PC-3 (cell line): Measurements from ENCODE around the gene WDR36. TPM values are rescaled to one million over a fixed set of nuclear protein-coding genes. Genes with fewer than 3 reads are reported as not detected.
A peak's percentile ranks its signal among the peaks of the same experiment; 100 is the strongest.

Experiments used
- ATAC-seq: fragments of 200-7000 bp; cut with Tn5 transposase; 2 replicates; pipeline ENCODE4 v1.9.1; 2020; ENCODE audit warnings: mild to moderate bottlenecking, moderate library complexity
- BruUV-seq: library from RNA; stranded (reverse); fragments of 400-500 nt; replicated peaks from 2 replicates; lab custom pipeline; 2021; lab: Mats Ljungman, UMichigan
- CTCF ChIA-PET: fragments of 300-600 bp; sonication (Branson Sonifier 250); formaldehyde crosslinking; loops from one replicate; lab custom pipeline; 2022; ENCODE audit warnings: antibody characterized with exemption; lab: Charles Lee
- POLR2A ChIA-PET: fragments of 300-600 bp; sonication (Branson Sonifier 250); formaldehyde crosslinking; loops from one replicate; lab custom pipeline; 2022; ENCODE audit warnings: antibody characterized with exemption; ENCODE audit not compliant: unreplicated experiment; lab: Charles Lee
- DNase-seq: peaks from one replicate; pipeline ENCODE4 v3.0.0-alpha.2; 2015
- H2AFZ ChIP-seq: fragments of 300-600 bp; sonication (generic); 2 replicates; pipeline ENCODE4 v1.6.0; 2016; ENCODE audit warnings: antibody characterized with exemption, low read length
- H3F3A ChIP-seq: fragments of 300-600 bp; sonication (generic); one replicate; pipeline ENCODE4 v1.6.0; 2017; ENCODE audit warnings: antibody characterized with exemption, low read length, control low read depth, mild to moderate bottlenecking; ENCODE audit not compliant: unreplicated experiment
- H3K27ac ChIP-seq: fragments of 300-600 bp; sonication (generic); 2 replicates; pipeline ENCODE4 v1.5.1; 2016; ENCODE audit warnings: mild to moderate bottlenecking, low read length
- H3K27me3 ChIP-seq: fragments of 300-600 bp; sonication (generic); 2 replicates; pipeline ENCODE4 v1.6.1; 2016; ENCODE audit warnings: low read length, mixed read lengths
- H3K36me3 ChIP-seq: fragments of 300-600 bp; sonication (generic); 2 replicates; pipeline ENCODE4 v1.6.1; 2016; ENCODE audit warnings: low read depth, mixed run types, low read length, mixed read lengths
- H3K4me1 ChIP-seq: fragments of 300-600 bp; sonication (generic); 2 replicates; pipeline ENCODE4 v1.5.1; 2016; ENCODE audit warnings: low read length; ENCODE audit not compliant: insufficient read depth
- H3K4me2 ChIP-seq: fragments of 300-600 bp; sonication (generic); 2 replicates; pipeline ENCODE4 v1.6.0; 2016; ENCODE audit warnings: low read length
- H3K4me3 ChIP-seq: fragments of 300-600 bp; sonication (generic); 2 replicates; pipeline ENCODE4 v1.5.1; 2016; ENCODE audit warnings: mild to moderate bottlenecking, low read length, mixed read lengths
- H3K79me2 ChIP-seq: fragments of 300-600 bp; sonication (generic); 2 replicates; pipeline ENCODE4 v1.6.1; 2017; ENCODE audit warnings: low read length, mixed read lengths
- H3K9ac ChIP-seq: fragments of 300-600 bp; sonication (generic); 2 replicates; pipeline ENCODE4 v1.6.0; 2016; ENCODE audit warnings: mild to moderate bottlenecking, low read length
- H3K9me2 ChIP-seq: fragments of 300-600 bp; sonication (generic); replicated peaks from 2 replicates; pipeline ENCODE4 v1.6.1; 2016; ENCODE audit warnings: mixed run types, low read length, mixed read lengths
- H3K9me3 ChIP-seq: fragments of 300-600 bp; sonication (generic); 2 replicates; pipeline ENCODE4 v1.6.1; 2016; ENCODE audit warnings: low read length, mixed read lengths
- H4K20me1 ChIP-seq: fragments of 300-600 bp; sonication (generic); 2 replicates; pipeline ENCODE4 v1.6.1; 2016; ENCODE audit warnings: low read length, mixed read lengths
- EZH2 ChIP-seq: fragments of 300-600 bp; sonication (generic); IDR thresholded peaks from one replicate; pipeline ENCODE4 v1.6.1; 2017; ENCODE audit warnings: antibody characterized with exemption, mild to moderate bottlenecking, low read length; ENCODE audit not compliant: unreplicated experiment
- EZH2phosphoT487 ChIP-seq: fragments of 300-600 bp; sonication (generic); IDR thresholded peaks from 2 replicates; pipeline ENCODE4 v1.6.1; 2018; ENCODE audit warnings: mild to moderate bottlenecking, antibody characterized with exemption, low read length, borderline replicate concordance
- intact Hi-C: fragments of 100-400 bp; cut with micrococcal nuclease; formaldehyde crosslinking; loops from 2 replicates; pipeline ENCODE4 v1.9.0; 2023
- total RNA-seq: library from RNA; depleted of rRNA; stranded (reverse); fragments of >200 nt; gene quantifications from 2 replicates; pipeline ENCODE4 v1.2.3, GENCODE V29; 2014
- TF ChIP-seq, protein P1 (sequence below): fragments of 300-600 bp; sonication (generic); conservative IDR thresholded peaks from 2 replicates; pipeline ENCODE4 v1.5.1; 2017; ENCODE audit warnings: antibody characterized with exemption, low read depth, mild to moderate bottlenecking, low read length

The WDR36 gene
- total RNA-seq, 1 experiment from 2014 or later = 38.2 TPM

DNA sequence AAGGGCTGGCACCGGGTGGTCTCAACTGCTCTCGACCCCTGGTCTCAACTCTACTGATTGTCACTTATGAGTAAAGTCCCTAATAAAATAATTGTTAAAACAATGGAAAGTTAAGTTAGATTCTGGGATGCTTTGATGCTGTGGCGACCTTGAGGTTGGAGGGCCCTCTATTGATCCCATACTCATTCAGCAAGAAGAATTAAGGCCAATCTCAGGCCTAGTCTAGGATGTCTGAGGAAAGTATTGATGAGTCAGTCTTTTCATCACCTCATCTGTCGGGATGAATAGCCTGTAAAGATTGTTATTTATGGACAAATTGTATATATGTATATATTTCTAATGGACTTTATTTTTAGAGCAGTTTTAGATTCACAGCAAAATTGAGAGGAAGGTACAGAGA, 50.8 kb downstream of the WDR36 start:
- H3K27me3 ChIP-seq = peaks cover 16% of the 10 kb centered on the region; the same call in 1 of the 2 replicates
- H2AFZ ChIP-seq = no peak overlapping the region
- ChIA-PET CTCF (no interaction called here), POLR2A (no interaction called here)
- no peaks in the 10 kb centered on the region for H3F3A ChIP-seq
- no peaks in the 10 kb centered on the region for H3K4me1 ChIP-seq
- H3K4me3 ChIP-seq = no peak overlapping the region
- peak; percentile 32 for DNase-seq
- TF ChIP-seq EZH2 = no peak
- TF ChIP-seq, protein P1, sequence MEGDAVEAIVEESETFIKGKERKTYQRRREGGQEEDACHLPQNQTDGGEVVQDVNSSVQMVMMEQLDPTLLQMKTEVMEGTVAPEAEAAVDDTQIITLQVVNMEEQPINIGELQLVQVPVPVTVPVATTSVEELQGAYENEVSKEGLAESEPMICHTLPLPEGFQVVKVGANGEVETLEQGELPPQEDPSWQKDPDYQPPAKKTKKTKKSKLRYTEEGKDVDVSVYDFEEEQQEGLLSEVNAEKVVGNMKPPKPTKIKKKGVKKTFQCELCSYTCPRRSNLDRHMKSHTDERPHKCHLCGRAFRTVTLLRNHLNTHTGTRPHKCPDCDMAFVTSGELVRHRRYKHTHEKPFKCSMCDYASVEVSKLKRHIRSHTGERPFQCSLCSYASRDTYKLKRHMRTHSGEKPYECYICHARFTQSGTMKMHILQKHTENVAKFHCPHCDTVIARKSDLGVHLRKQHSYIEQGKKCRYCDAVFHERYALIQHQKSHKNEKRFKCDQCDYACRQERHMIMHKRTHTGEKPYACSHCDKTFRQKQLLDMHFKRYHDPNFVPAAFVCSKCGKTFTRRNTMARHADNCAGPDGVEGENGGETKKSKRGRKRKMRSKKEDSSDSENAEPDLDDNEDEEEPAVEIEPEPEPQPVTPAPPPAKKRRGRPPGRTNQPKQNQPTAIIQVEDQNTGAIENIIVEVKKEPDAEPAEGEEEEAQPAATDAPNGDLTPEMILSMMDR = peak; percentile 27; the same call in 1 of the 2 replicates
- TF ChIP-seq EZH2phosphoT487 = no peak
- ATAC-seq = peak; percentile 59
- H3K9me3 ChIP-seq = no peaks in the 10 kb centered on the region
- no peaks in the 10 kb centered on the region for H3K36me3 ChIP-seq
- no peak overlapping the region for H3K27ac ChIP-seq
- H3K4me2 ChIP-seq = no peak overlapping the region
- no peaks in the 10 kb centered on the region for H3K79me2 ChIP-seq
- no peaks in the 10 kb centered on the region for H4K20me1 ChIP-seq
- H3K9me2 ChIP-seq = no peaks in the 10 kb centered on the region
- no TSS peak for BruUV-seq
- no peak overlapping the region for H3K9ac ChIP-seq
- intact Hi-C loops = loop anchor here (1.0 kb wide), 1 partner anchor 386 kb away; no protein-coding TSS in a partner anchor

DNA sequence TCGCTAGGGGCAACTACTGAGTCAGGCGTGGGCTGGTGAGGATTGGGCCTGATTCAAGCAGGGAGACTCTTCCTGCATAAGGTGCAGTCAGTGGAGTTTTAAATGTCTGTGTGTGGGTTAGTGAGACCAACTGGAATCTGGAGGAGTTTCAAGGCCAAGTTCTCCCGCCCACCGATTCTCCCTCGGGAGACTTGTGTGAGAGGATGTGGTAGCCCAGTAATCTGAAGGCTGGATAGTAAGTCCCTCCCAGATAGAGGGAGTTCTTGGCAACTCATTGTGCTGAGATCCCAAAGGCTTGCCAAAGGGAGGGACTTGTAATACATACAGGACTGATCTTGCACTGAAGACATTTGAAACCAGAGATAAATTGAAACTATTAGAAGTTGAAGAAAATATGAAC, 51.8 kb downstream of the WDR36 start:
- H3K9me3 ChIP-seq = no peaks in the 10 kb centered on the region
- TF ChIP-seq EZH2 (no peak), EZH2phosphoT487 (no peak)
- TF ChIP-seq, protein P1 = no peak
- H3K79me2 ChIP-seq = no peaks in the 10 kb centered on the region
- H3K27me3 ChIP-seq = peaks cover 21% of the 10 kb centered on the region; the same call in 1 of the 2 replicates
- H2AFZ ChIP-seq = no peak overlapping the region
- no peaks in the 10 kb centered on the region for H3K4me1 ChIP-seq
- H3K36me3 ChIP-seq = no peaks in the 10 kb centered on the region
- intact Hi-C loops = loop anchor here (1.0 kb wide), 1 partner anchor 387 kb away; no protein-coding TSS in a partner anchor
- ChIA-PET CTCF (no interaction called here), POLR2A (no interaction called here)
- ATAC-seq = peak; percentile 61; the same call in 1 of the 2 replicates
- no peak overlapping the region for H3K4me3 ChIP-seq
- H3K27ac ChIP-seq = no peak overlapping the region
- BruUV-seq = no TSS peak
- no peaks in the 10 kb centered on the region for H3F3A ChIP-seq
- H3K9ac ChIP-seq = no peak overlapping the region
- H3K4me2 ChIP-seq = no peak overlapping the region
- DNase-seq = peak; percentile 43
- no peaks in the 10 kb centered on the region for H4K20me1 ChIP-seq
- no peaks in the 10 kb centered on the region for H3K9me2 ChIP-seq

DNA sequence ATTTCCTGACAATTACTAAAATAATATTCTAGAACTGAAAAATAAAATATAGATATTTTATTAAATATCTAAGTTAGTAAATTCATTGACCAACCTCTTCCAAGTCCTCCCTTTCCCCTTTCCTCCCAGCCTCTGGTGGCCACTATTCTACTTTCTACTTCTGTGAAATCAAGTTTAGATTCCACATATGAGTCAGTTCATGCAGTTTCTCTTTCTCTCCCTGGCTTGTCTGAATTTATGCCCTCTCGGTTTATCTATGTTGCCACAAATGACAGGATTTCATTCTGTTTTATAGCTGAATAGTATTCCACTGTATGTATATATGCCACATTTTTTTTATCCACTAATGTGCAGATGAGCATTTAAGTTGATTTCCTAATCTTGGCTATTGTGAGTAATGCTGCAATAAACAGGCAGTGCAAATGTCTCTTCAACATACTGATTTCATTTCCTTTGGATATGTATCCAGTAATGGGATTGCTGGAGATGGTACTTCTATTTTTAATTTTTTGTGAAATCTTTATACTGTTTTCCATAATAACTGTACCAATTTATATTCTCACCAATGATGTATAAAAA, 52.3 kb downstream of the WDR36 start:
- H3K79me2 ChIP-seq = no peaks in the 10 kb centered on the region
- no peak for DNase-seq
- ChIA-PET CTCF (no interaction called here), POLR2A (no interaction called here)
- H3K9ac ChIP-seq = no peak overlapping the region
- H3K9me3 ChIP-seq = no peaks in the 10 kb centered on the region
- no peak overlapping the region for H2AFZ ChIP-seq
- no peak for ATAC-seq
- intact Hi-C loops = no loop called here
- H4K20me1 ChIP-seq = no peaks in the 10 kb centered on the region
- peaks cover 21% of the 10 kb centered on the region; the same call in 1 of the 2 replicates for H3K27me3 ChIP-seq
- BruUV-seq = no TSS peak
- no peaks in the 10 kb centered on the region for H3K36me3 ChIP-seq
- H3K9me2 ChIP-seq = no peaks in the 10 kb centered on the region
- no peaks in the 10 kb centered on the region for H3K4me1 ChIP-seq
- no peaks in the 10 kb centered on the region for H3F3A ChIP-seq
- no peak overlapping the region for H3K4me3 ChIP-seq
- H3K4me2 ChIP-seq = no peak overlapping the region
- TF ChIP-seq EZH2 = no peak
- TF ChIP-seq, protein P1 = no peak
- H3K27ac ChIP-seq = no peak overlapping the region
